Measurements from ENCODE around the gene PPP6R3. TPM values are rescaled to one million over a fixed set of nuclear protein-coding genes. Genes with fewer than 3 reads are reported as not detected.
"Not testable (repeated sequence)": the region's sequence is repeated elsewhere in the genome, so short reads cannot be mapped to it uniquely, and the experiment has no call there.

Gene PPP6R3
- polyA plus RNA-seq, 1 of the 3 experiments (the other 2 are of a cell fraction) = 28.1 TPM

- Histone ChIP-seq H3K27ac (ENCODE audit: low read depth in 2 of 2, low read length in 1 of 2) (no peak overlapping the region), H3K9ac (no peak overlapping the region), H3K9me2 (no peaks in the 10 kb centered on the region), H3K4me3 (ENCODE audit: low read depth in 2 of 2, low read length in 1 of 2) (no peak overlapping the region), H3K4me2 (no peak overlapping the region), H3K79me2 (ENCODE audit: insufficient read depth) (peaks cover 96% of the 10 kb centered on the region), H3K9me3 (no peaks in the 10 kb centered on the region), H3F3A (replicated peaks; ENCODE audit: insufficient read depth) (no peaks in the 10 kb centered on the region), H3K27me3 (ENCODE audit: insufficient read depth) (no peaks in the 10 kb centered on the region), H3K4me1 (ENCODE audit: control insufficient read depth in 1 of 2, insufficient read depth in 2 of 2, low read depth in 1 of 2, low read length in 1 of 2) (peaks cover 16 to 27% of the 10 kb centered on the region in 2 experiments; a peak in 2 of 4 replicates), H2AFZ (ENCODE audit: low read depth) (no peak overlapping the region), H4K20me1 (ENCODE audit: insufficient read depth) (peaks cover 81% of the 10 kb centered on the region), H3K36me3 (replicated peaks in 1 of 2; ENCODE audit: control insufficient read depth in 1 of 2, insufficient read depth in 2 of 2, low read length in 1 of 2) (peaks cover 4 to 5% of the 10 kb centered on the region in 2 experiments)
- ChIA-PET POLR2A (no interaction called here), CTCF (interaction anchor here (0.7 kb wide), 1 partner anchor 28 kb away, joined by 3 read pairs; no protein-coding TSS in a partner anchor)
- WGBS (ENCODE audit: low lambda C conversion rate) = 98% methylated on average over 2 of the region's 2 CpGs
- DNase-seq = no peak
- TF ChIP-seq MEF2A (IDR thresholded peaks at IDR 0.05; ENCODE audit: borderline replicate concordance, low read depth) (no peak), USF2 (IDR thresholded peaks at IDR 0.05; ENCODE audit: borderline replicate concordance, low read depth, low read length) (no peak), CHD2 (IDR thresholded peaks at IDR 0.05; ENCODE audit: low read length, partially characterized antibody) (no peak), RXRA (IDR thresholded peaks at IDR 0.05; ENCODE audit: borderline replicate concordance, low read depth) (no peak), JUND (IDR thresholded peaks at IDR 0.05) (no peak), RCOR1 (IDR thresholded peaks at IDR 0.05; ENCODE audit: low read length) (no peak), TEAD4 (IDR thresholded peaks at IDR 0.05; ENCODE audit: borderline replicate concordance, insufficient read depth) (no peak), ELF1 (IDR thresholded peaks at IDR 0.05) (no peak)
Observed at GRCh38 chr11:68472778-68473177, 12.2 kb downstream of the PPP6R3 start.

- Histone ChIP-seq H3K9ac (no peak overlapping the region), H3K36me3 (replicated peaks in 1 of 2; ENCODE audit: control insufficient read depth in 1 of 2, insufficient read depth in 2 of 2, low read length in 1 of 2) (peaks cover 4 to 6% of the 10 kb centered on the region in 2 experiments), H3K9me3 (no peaks in the 10 kb centered on the region), H3K79me2 (ENCODE audit: insufficient read depth) (peaks cover 96% of the 10 kb centered on the region), H3K27me3 (ENCODE audit: insufficient read depth) (no peaks in the 10 kb centered on the region), H3K4me3 (ENCODE audit: low read depth in 2 of 2, low read length in 1 of 2) (no peak overlapping the region), H3K4me1 (ENCODE audit: control insufficient read depth in 1 of 2, insufficient read depth in 2 of 2, low read depth in 1 of 2, low read length in 1 of 2) (peaks cover 16 to 23% of the 10 kb centered on the region in 2 experiments; a peak in 2 of 4 replicates), H3K27ac (ENCODE audit: low read depth in 2 of 2, low read length in 1 of 2) (no peak overlapping the region), H4K20me1 (ENCODE audit: insufficient read depth) (peaks cover 81% of the 10 kb centered on the region), H2AFZ (ENCODE audit: low read depth) (no peak overlapping the region), H3F3A (replicated peaks; ENCODE audit: insufficient read depth) (no peaks in the 10 kb centered on the region), H3K9me2 (no peaks in the 10 kb centered on the region), H3K4me2 (no peak overlapping the region)
- TF ChIP-seq NFIC (IDR thresholded peaks at IDR 0.05; ENCODE audit: borderline replicate concordance) (no peak), GABPA (IDR thresholded peaks at IDR 0.05; ENCODE audit: low read depth) (no peak), GATA2 (CRISPR knock-in tag; IDR thresholded peaks at IDR 0.05) (no peak), CTCF (IDR thresholded peaks at IDR 0.05) (no peak), MXI1 (IDR thresholded peaks at IDR 0.05; ENCODE audit: low read depth, low read length) (no peak), MEF2A (IDR thresholded peaks at IDR 0.05; ENCODE audit: borderline replicate concordance, low read depth) (no peak), JUND (IDR thresholded peaks at IDR 0.05) (no peak), MAX (IDR thresholded peaks at IDR 0.05; ENCODE audit: low read depth) (no peak)
- ChIA-PET POLR2A (no interaction called here), CTCF (no interaction called here)
- 100% methylated on average over 1 of the region's 1 CpG for WGBS (ENCODE audit: low lambda C conversion rate)
- DNase-seq = no peak
Observed at GRCh38 chr11:68473693-68474092, 13.1 kb downstream of the PPP6R3 start.

GRCh38 chr11:68475626-68476025, 15.1 kb downstream of the PPP6R3 start:
- not testable (repeated sequence) for H3K4me2 ChIP-seq
- peaks cover 81% of the 10 kb centered on the region for H4K20me1 ChIP-seq (ENCODE audit: insufficient read depth)

More at GRCh38 chr11:68475626-68476025, 15.1 kb downstream of the PPP6R3 start:
- H2AFZ ChIP-seq (ENCODE audit: low read depth); CTCF ChIA-PET; H3K9ac ChIP-seq; H3F3A ChIP-seq (replicated peaks; ENCODE audit: insufficient read depth); H3K9me2 ChIP-seq; H3K27me3 ChIP-seq (ENCODE audit: insufficient read depth); H3K4me1 ChIP-seq (ENCODE audit: control insufficient read depth in 1 of 2, insufficient read depth in 2 of 2, low read depth in 1 of 2, low read length in 1 of 2); DNase-seq; H3K27ac ChIP-seq (ENCODE audit: low read depth in 2 of 2, low read length in 1 of 2); H3K9me3 ChIP-seq; H3K4me3 ChIP-seq (ENCODE audit: low read depth in 2 of 2, low read length in 1 of 2); POLR2A ChIA-PET: not testable (repeated sequence)
- WGBS (ENCODE audit: low lambda C conversion rate) = 96% methylated on average over 15 of the region's 34 CpGs
- Histone ChIP-seq H3K36me3 (replicated peaks in 1 of 2; ENCODE audit: control insufficient read depth in 1 of 2, insufficient read depth in 2 of 2, low read length in 1 of 2) (peaks cover 4 to 15% of the 10 kb centered on the region in 2 experiments), H3K79me2 (ENCODE audit: insufficient read depth) (peaks cover 96% of the 10 kb centered on the region)

Measured in SK-N-SH (cell line).